ENCODE measurements around the gene SYTL2.

DNA sequence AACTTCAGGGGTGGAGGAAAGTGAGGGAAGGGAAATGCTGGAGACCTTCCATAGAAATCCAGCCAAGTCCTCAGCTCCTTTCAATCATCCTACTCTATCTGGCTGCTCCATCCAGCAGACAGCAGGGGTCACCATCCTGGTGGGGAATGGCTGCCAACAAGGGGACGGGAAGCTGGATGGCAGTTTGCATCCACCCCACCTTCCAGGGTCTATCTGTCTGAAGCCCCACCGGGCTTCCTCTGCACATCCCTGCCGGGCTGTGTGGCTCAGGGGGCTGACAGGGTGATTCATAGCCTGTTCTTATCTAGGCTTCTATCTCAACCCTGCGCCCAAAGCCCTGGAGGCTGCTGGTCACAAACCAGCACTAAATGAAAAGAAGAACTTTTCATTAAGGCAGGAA lies 1.1 kb downstream of the SYTL2 start:
- TF ChIP-seq, protein P1, sequence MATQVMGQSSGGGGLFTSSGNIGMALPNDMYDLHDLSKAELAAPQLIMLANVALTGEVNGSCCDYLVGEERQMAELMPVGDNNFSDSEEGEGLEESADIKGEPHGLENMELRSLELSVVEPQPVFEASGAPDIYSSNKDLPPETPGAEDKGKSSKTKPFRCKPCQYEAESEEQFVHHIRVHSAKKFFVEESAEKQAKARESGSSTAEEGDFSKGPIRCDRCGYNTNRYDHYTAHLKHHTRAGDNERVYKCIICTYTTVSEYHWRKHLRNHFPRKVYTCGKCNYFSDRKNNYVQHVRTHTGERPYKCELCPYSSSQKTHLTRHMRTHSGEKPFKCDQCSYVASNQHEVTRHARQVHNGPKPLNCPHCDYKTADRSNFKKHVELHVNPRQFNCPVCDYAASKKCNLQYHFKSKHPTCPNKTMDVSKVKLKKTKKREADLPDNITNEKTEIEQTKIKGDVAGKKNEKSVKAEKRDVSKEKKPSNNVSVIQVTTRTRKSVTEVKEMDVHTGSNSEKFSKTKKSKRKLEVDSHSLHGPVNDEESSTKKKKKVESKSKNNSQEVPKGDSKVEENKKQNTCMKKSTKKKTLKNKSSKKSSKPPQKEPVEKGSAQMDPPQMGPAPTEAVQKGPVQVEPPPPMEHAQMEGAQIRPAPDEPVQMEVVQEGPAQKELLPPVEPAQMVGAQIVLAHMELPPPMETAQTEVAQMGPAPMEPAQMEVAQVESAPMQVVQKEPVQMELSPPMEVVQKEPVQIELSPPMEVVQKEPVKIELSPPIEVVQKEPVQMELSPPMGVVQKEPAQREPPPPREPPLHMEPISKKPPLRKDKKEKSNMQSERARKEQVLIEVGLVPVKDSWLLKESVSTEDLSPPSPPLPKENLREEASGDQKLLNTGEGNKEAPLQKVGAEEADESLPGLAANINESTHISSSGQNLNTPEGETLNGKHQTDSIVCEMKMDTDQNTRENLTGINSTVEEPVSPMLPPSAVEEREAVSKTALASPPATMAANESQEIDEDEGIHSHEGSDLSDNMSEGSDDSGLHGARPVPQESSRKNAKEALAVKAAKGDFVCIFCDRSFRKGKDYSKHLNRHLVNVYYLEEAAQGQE (IDR thresholded peaks at IDR 0.05): no peak
- TF ChIP-seq, protein P2, sequence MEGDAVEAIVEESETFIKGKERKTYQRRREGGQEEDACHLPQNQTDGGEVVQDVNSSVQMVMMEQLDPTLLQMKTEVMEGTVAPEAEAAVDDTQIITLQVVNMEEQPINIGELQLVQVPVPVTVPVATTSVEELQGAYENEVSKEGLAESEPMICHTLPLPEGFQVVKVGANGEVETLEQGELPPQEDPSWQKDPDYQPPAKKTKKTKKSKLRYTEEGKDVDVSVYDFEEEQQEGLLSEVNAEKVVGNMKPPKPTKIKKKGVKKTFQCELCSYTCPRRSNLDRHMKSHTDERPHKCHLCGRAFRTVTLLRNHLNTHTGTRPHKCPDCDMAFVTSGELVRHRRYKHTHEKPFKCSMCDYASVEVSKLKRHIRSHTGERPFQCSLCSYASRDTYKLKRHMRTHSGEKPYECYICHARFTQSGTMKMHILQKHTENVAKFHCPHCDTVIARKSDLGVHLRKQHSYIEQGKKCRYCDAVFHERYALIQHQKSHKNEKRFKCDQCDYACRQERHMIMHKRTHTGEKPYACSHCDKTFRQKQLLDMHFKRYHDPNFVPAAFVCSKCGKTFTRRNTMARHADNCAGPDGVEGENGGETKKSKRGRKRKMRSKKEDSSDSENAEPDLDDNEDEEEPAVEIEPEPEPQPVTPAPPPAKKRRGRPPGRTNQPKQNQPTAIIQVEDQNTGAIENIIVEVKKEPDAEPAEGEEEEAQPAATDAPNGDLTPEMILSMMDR (IDR thresholded peaks at IDR 0.05; ENCODE audit: low read depth, low read length, missing input control): no peak
- TF ChIP-seq, protein P3, sequence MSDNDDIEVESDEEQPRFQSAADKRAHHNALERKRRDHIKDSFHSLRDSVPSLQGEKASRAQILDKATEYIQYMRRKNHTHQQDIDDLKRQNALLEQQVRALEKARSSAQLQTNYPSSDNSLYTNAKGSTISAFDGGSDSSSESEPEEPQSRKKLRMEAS (IDR thresholded peaks at IDR 0.05): no peak
- TF ChIP-seq SP1 (IDR thresholded peaks at IDR 0.05) (no peak), NR2F2 (IDR thresholded peaks at IDR 0.05) (no peak), RAD21 (IDR thresholded peaks at IDR 0.05) (no peak), YY1 (IDR thresholded peaks at IDR 0.05) (no peak), EGR1 (IDR thresholded peaks at IDR 0.05; ENCODE audit: low read depth in 2 of 2) (no peak), TAF1 (conservative IDR thresholded peaks at IDR 0.05) (no peak), GABPA (IDR thresholded peaks at IDR 0.05 in 1 of 2, conservative IDR thresholded peaks at IDR 0.05 in 1 of 2) (no peak)
- TF ChIP-seq, protein P4, sequence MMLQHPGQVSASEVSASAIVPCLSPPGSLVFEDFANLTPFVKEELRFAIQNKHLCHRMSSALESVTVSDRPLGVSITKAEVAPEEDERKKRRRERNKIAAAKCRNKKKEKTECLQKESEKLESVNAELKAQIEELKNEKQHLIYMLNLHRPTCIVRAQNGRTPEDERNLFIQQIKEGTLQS (IDR thresholded peaks at IDR 0.05): no peak
- TF ChIP-seq, protein P5, sequence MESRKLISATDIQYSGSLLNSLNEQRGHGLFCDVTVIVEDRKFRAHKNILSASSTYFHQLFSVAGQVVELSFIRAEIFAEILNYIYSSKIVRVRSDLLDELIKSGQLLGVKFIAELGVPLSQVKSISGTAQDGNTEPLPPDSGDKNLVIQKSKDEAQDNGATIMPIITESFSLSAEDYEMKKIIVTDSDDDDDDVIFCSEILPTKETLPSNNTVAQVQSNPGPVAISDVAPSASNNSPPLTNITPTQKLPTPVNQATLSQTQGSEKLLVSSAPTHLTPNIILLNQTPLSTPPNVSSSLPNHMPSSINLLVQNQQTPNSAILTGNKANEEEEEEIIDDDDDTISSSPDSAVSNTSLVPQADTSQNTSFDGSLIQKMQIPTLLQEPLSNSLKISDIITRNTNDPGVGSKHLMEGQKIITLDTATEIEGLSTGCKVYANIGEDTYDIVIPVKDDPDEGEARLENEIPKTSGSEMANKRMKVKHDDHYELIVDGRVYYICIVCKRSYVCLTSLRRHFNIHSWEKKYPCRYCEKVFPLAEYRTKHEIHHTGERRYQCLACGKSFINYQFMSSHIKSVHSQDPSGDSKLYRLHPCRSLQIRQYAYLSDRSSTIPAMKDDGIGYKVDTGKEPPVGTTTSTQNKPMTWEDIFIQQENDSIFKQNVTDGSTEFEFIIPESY (IDR thresholded peaks at IDR 0.05): no peak

Data from liver (tissue), 3 donors.